Activated CD8-positive, alpha-beta memory T cell treated with anti-CD3 and anti-CD28 coated beads, Interleukin-2, amount 50 U/mL, for 1 hour (primary cell): ENCODE data around the gene SPINK8.
"Not testable (repeated sequence)": the region's sequence is repeated elsewhere in the genome, so short reads cannot be mapped to it uniquely, and the experiment has no call there.

Source experiments
- DNase-seq: peaks from one replicate; pipeline ENCODE4 v3.0.0-alpha.2; 2020; ENCODE audit errors: extremely low read depth

Gene SPINK8

DNA sequence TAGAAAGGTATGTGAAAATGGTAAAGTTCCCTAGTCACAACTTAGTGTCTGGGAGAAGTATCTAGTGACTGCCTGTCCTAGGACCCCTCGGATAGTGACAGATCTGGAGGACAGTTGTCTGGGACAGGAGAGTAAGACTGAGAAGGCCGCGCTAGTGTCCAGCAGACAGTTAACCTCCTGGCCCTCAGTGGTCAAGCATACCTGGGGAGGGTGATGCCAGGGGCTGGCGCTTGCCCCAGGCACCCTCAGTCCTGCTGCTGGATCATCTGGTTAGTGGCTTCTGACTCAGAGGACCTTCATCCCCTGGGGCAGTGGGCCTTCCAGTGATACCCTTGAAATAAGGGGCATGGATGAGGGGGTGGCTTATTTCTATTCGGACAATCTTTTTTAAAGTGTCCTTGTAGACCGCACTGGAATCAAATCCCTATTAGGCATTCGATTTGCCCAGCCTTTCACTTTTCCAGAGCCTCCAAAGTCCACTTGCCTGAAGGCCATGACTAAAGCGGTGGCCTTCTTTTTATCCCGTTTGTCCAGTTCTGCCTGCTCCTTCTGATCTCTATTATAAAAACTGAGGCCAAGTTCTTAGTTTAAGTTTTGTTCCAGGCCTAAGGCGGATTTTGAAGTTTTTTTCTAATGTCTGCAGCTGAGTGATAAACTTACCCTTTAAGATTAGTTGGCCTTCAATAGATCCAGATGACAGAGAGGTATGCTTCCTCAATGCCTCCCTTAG lies 1.6 kb downstream of the SPINK8 start:
- DNase-seq: not testable (repeated sequence)

DNA sequence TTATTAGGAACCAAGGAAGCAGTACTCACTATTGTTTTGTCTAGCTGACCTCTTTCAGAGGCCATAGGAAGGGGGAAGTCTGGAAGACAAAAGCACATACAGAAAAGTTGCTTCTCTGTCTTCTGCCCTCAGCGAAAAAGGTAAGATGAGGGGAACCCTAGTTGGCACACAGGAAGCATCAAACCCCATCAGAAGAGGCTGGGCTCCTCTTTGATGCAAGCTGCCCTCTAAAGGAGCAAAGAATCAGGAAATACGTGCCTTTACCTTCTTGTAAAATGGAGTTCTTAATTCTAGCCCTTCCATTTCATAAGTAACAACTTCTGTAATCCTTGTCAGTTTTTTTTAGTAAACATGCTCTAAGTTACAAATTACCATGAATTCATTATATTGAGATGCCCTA lies 12.5 kb downstream of the SPINK8 start:
- DNase-seq: no peak

DNA sequence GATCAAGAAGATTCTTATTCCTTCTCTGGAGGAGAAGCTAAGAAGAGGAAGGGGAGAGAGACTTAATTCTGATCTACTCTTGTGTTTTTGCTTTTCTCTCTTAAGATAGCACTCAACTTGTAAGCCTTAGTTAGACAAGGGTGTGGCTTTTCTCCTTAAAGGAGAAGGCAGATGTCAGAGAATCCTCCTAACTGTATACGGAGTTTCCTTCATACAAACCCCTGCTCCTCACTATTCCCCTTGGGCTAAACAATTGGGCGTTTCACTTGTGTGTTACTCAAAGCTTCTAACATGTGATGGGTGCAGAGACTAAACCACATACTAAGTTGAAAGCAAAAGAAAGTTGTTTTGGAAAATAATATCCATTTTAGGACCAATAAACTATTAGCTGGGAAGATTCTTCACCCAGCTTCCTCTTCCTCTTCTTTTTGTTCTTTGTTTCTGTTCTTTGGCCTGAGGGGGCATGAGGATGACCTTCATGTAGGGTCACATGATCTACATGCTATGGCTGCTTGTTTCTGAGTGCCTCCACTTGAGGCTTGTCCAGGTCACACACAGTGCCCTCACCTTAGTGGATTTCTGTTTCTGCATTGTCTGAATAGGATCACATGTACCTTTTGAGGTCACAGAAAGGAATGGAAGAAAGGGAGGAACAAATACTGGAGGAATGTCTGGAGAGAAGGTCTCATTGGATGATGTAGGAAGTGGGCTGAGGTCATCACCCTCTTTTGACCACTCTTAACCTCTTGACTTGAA lies 14.6 kb downstream of the SPINK8 start:
- no peak for DNase-seq

- DNase-seq: no peak
Measured at GRCh38 chr3:48314542-48314941, 18.9 kb downstream of the SPINK8 start.

DNA sequence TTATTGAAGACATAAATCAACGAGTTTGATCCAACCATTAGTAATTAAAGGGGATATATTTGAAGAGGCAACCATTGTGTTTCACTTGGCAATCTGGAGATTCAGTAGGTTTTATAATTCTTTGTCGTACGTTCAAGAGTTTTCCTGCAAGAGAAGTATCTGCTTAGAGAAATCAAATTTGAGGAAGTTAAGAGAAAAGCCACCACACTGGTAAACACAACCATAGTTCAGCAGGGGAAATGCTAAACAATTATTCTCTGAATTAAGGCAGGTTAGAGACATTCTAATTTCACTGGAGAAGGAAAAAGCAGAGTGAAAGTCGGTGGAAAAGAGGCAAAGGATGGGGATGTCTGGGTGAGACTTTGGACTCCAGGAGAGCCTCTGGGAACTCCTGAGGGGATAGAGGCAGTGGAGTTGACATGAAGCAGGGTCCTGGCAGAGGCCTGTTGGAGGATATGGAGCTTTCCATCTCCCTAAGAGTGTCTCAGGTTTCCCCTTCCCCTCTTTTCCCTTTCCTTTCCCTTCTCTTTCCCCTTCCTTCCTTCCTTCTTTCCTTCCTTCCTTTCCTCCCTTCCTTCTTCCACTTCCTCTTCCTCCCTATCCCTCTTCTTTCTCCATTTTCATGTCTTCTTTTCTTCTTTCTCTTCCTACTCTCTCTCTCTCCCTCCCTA lies 26.5 kb downstream of the SPINK8 start:
- no peak for DNase-seq

- DNase-seq: no peak
Measured at GRCh38 chr3:48306290-48306689, 27.2 kb downstream of the SPINK8 start.

GRCh38 chr3:48305396-48305795 lies 28.1 kb downstream of the SPINK8 start:
- no peak for DNase-seq

GRCh38 chr3:48303021-48303420 lies 30.4 kb downstream of the SPINK8 start:
- no peak for DNase-seq

- no peak for DNase-seq
Measured at GRCh38 chr3:48301800-48302166, 31.7 kb downstream of the SPINK8 start.

DNA sequence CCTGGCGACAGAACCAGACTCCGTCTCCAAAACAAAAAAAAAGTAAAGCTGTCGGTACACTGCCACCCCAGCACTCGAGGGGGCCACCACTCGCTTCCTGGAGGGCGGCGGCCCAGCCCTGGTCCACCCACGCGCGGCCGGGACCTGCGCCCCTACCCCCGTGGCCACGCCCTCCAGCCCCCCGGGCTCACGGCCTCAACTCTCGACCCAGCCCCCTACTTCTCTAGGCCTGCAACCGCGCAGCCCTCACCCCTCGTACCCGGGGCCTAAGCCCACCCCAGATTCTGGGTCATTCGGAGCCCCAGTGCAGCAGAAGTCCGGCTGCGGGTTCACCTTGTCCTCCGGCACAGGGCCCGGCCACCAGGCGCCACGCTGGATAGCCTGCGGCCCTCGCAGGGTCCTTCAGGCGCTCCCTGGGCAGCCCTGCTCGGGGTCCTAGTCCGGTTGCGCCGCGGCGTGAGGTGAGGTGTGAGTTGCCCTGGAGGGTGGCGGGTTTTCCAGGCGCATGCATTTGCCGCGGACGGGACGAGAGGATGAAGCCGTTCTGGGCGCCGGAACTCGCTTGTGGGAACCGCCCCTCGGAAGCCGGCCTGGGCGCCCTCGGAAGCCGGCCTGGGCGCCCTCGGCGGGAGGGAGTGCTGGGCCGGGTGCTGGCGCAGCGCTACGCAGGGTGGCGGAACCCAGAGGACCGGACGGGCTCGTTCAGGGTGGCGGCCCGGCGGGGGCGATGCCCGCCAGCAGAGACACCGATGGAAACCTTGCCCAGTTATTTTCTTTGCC lies 32.3 kb downstream of the SPINK8 start, which contains the start of gene NME6:
Gene NME6, minus strand, starts transcription at position 348 of the 780 bp plus-strand sequence.
- DNase-seq: peak; percentile 66

DNA sequence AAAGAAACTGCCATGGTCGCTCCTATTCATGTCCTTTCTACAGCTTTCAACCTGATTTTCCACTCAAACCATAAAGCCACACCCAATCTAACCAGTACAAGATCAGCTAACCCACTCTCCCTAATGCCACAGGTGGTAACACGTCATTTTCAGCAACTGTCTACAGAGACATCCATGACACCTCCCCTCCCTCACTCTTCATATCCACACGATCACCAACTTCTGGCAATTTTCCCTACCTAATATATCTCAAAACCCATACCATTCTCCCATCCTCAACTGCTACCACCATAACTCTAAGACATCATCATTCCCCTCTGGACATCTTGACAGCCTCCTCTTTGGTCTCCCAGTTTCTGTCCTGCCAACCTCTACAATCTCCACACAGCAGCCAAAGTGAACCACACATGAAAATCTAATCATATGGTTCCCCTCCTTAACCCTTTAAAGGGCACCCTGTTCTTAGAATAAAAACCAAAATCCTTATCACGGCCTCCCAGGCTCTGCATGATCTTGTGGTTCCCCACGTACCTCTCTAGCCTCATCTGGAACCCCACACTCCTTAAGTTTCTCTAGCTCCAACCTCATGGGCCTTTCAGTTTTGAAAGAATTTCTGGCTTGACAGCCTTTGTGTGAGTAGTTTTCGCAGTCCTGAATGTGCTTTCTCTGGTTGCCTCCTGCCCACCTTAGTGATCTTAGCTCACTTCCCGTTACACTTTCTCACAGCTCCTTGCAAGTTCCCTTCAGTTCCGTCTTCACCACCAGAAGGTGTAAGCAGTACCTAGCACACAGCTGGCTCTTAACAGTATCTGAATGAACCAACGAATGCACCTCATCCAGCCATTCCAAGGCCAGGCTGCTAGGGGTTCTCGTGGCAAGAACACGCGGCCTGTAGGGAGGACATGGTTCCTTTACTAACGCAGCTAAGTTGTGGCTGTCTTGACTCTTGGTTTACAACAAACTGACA lies 33.4 kb downstream of the SPINK8 start:
- DNase-seq: no peak

DNA sequence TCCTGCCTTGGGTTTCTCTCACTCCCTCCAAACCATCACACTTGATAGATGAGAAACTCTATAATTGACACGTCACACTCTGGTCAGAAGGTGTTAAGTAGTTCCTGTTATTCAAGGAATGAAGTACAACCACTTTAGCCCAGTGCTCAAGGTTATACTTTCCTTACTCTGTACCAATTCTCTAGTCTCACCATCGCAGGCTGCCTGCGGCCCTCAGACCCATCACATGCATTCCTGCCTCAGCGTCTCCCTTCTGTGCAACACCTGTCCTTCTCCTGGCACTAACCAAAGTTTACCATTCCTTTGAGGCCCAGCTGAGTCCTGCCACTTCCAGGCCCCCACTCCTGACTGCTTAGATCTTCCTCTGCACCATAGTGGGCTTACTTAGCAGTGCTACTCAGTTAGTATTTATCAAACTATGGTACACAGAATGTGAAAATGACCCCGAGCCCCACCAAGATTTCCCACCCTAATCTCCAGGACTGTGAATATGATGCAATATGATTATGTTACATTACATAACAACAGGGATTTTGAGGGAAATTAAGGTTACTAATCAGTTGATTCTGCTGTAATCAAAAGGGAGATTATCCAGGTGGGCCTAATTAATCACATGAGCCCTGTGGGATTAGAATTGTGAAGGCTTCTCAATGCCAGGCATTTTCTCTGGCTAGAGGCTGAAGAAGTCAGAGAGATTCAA lies 36.2 kb downstream of the SPINK8 start:
- DNase-seq: no peak

- no peak for DNase-seq
Measured at GRCh38 chr3:48296699-48297098, 36.8 kb downstream of the SPINK8 start.

GRCh38 chr3:48294611-48295263 lies 38.7 kb downstream of the SPINK8 start:
- DNase-seq: no peak

GRCh38 chr3:48289659-48290058 lies 43.8 kb downstream of the SPINK8 start:
- no peak for DNase-seq

- no peak for DNase-seq
Measured at GRCh38 chr3:48287034-48287433, 46.4 kb downstream of the SPINK8 start.

- DNase-seq: no peak
Measured at GRCh38 chr3:48286308-48286707, 47.2 kb downstream of the SPINK8 start.

- no peak for DNase-seq
Measured at GRCh38 chr3:48285675-48286074, 47.8 kb downstream of the SPINK8 start.

GRCh38 chr3:48285132-48285531 lies 48.3 kb downstream of the SPINK8 start:
- DNase-seq: no peak

DNA sequence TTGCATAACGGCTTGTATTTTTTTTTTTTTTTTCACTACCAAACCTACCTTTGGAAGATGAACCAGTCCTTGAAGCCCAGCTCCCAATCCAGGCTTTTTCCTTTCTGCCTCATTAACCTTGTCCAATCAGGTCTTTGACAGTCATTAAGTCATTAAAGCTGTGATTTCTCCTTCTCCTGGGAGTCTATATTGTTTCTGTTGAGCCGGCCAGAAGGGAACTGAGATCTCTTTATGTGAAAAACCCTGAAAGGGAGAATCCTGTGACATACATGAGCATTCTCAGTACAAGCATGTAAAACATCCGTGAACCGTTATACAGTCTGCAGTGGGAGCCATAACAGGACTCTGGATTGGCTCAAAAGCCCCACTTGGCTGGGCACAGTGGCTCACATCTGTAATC lies 52.6 kb downstream of the SPINK8 start:
- no peak for DNase-seq
